CD4-positive, alpha-beta T cell treated with Interleukin-12 subunit alpha and Interleukin-12 subunit beta, for 1 hour (primary cell): Measurements from ENCODE around the gene THUMPD1.
"Not testable (repeated sequence)": the region's sequence is repeated elsewhere in the genome, so short reads cannot be mapped to it uniquely, and the experiment has no call there.

Source experiments
- DNase-seq: peaks from one replicate; pipeline ENCODE4 v3.0.0-alpha.2; 2020

THUMPD1 gene

GRCh38 chr16:20747030-20747816 is 5.6 kb upstream of the THUMPD1 start:
- DNase-seq: no peak

- no peak for DNase-seq
These were observed 4.8 kb upstream of the THUMPD1 start for GRCh38 chr16:20746461-20746860.

- no peak for DNase-seq
These were observed 3.4 kb upstream of the THUMPD1 start for GRCh38 chr16:20744922-20745440.

DNA sequence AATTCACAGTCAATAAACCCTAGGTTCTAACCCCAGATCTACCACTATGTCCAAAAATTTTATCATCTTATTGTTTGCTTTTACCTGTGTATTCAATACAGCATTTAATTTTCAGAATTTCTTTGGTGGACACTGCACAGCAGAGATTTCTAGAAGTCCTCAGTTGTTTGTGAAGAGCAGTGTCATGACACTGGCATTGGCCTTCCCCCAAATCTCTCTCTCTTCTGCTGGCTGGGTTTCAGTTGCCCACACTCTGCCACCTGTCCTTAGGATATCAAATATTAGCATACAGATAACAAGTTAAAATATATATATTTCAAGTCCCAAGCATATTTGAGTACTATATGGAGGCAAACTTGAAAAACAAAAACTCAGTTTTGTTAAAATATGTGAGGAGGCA is 2.0 kb upstream of the THUMPD1 start:
- DNase-seq: no peak

GRCh38 chr16:20740901-20741521 is 607 bp downstream of the THUMPD1 start:
- peak; percentile 93 for DNase-seq

DNA sequence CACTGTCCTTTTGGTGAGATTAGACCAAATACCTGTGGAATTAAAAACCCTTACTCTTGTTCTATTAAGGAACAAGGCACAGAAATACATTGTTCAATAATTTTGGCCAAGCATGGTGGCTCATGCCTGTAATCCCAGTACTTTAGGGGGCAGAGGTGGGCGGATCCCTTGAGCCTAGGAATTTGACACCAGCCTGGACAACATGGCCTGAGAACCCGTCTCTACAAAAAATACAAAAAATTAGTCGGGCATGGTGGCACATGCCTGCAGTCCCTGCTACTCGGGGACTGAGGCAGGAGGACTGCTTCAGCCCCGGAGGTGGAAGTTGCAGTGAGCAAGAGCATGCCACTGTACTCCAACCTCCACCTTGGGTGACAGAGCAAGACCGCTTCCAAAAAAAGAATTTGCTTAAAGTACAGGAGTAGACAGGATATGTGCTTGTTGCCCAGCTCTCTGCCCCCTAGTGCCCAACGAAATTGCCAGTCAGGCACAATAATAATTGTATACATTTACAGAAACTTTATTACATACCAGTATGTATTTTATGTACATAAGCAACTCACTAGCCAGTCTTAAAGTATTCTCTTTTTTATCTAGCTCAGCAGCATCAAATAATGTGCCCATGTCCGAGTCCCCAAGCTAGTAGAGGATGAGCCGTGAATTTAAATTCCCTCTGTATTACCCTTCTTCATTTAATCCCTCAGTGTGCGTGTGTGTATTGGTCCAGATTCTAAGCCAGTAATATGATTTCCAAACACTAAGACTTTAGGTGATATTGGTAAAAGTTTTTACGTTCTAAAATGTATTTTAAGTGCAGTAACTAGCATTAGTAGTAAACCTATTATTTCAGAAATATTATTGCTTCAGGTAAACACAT is 1.4 kb downstream of the THUMPD1 start:
- DNase-seq: peak; percentile 39

DNA sequence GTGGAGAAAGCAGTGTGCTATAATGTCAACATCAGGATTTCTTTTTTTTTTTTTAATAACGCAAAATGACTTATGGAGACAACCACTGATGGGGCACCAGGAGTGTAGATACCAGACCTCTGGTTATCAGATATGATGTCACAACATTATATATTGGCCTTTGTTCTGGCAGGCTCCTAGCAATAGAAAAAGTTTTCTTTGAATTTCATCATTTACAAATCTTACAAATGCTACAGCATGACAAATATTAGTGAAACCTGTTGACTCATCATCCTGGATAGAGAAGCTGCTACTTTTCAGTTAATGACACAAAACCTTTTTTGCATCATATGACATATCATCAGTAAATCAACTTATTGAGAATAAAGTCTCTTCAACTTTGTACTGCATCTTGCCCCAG is 6.1 kb downstream of the THUMPD1 start:
- DNase-seq: no peak

- no peak for DNase-seq
These were observed 6.8 kb downstream of the THUMPD1 start for GRCh38 chr16:20734782-20735181.

GRCh38 chr16:20734056-20734455 is 7.6 kb downstream of the THUMPD1 start:
- no peak for DNase-seq

- DNase-seq: no peak
These were observed 12.5 kb downstream of the THUMPD1 start for GRCh38 chr16:20729141-20729540.

DNA sequence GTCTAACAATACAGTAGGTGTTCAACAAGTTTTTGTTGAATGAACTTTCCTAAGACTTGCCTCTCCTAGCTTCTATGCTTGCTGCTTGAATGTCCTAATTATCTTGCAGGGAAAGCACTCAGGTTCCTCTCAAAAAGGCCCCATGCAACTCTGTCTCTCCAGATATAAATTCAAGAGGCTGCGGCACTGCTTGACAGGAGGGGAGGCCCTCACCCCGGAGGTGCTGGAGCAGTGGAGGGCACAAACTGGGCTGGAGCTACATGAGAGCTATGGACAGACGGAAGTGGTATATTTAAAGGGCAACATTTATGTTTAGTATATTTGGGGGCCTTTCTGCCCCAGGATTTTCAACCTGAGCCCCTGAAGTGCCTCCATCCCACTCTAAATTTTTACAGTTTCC is 14.4 kb downstream of the THUMPD1 start:
- DNase-seq: no peak

GRCh38 chr16:20726661-20727060 is 15.0 kb downstream of the THUMPD1 start:
- DNase-seq: no peak

- DNase-seq: no peak
These were observed 21.4 kb downstream of the THUMPD1 start for GRCh38 chr16:20720251-20720650.

GRCh38 chr16:20717718-20718117 is 23.9 kb downstream of the THUMPD1 start:
- DNase-seq: not testable (repeated sequence)

DNA sequence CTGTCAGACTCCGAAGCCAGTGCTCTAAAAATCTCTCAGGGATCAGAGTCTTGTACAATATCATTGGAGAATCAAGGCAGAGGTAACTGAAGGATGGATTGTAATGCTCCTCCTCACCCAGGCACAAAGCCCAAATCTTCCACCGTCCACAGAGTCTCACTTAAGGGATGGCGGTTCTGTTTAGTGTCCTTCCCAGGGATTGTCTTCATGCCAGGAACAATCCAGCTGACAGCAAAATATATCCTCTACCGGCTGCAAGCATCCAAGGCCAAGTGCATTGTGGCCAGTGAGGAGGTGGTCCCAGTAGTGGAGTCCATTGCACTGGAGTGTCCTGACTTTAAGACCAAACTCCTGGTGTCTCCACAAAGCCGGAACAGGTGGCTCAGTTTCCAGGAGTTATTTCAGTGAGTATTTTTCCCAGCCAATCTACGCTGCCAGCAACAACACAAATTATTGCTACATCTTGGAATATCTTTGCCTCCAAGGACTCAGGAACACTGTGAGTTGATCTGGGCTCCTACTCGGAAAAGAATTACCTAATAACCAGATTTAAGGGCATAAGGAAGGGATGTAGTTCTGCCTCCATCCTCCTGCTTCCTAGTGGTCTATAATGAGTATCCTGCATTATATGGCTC is 30.2 kb downstream of the THUMPD1 start:
- DNase-seq: no peak

DNA sequence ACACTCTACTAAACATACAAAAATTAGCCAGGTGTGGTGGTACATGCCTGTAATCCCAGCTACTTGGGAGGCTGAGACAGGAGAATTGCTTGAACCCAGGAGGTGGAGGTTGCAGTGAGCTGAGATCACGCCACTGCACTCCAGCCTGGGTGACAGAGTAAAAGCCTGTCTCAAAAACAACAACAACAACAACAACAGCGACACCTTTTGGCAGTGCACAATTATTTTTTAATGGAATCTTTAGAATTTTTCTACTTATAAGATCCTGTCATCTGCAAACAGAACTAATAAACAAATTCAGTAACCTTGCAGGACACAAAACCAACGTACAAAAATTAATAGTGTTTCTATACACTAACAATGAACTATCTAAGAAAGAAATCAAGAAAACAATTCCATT is 33.5 kb downstream of the THUMPD1 start:
- peak; percentile 13 for DNase-seq

GRCh38 chr16:20707461-20707860 is 34.2 kb downstream of the THUMPD1 start:
- DNase-seq: no peak

DNA sequence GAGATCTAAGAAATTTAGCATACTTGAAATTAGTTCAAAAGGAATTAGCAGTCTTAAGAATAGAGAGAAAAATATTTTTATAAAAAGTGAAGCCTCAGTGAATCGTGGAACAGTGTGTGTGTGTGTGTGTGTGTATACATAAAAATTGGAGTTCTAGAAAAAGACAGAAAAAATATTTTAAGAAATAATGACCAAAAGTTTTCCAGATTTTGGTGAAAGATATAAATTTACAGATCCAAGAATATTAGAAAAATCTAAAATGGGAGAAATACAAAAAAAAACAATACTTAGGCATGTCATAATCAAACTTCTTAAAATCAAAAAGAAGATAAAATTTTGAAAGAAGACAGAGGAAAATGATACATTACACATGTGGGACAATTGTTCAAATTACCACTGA is 35.6 kb downstream of the THUMPD1 start:
- DNase-seq: not testable (repeated sequence)

DNA sequence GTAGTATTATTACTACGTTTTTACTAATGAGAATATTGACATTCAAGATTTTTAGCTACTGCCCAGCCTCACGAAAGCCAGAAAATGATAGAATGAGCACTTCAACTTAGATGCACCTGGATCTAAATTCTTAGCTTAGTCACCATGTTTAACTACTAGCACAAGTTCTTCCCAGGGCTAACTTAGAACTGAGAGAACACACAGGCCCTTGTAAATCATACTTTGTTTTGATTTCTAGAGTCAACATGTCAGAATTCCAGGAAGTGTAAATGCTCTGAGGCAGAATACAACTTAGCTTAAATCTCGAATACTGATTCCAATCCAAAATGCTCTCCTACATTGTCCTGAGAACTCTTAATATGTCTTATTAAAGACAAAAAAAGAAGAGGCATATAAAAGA is 37.3 kb downstream of the THUMPD1 start:
- DNase-seq: no peak

- DNase-seq: not testable (repeated sequence)
These were observed 39.9 kb downstream of the THUMPD1 start for GRCh38 chr16:20701692-20702091.

- DNase-seq: no peak
These were observed 45.0 kb downstream of the THUMPD1 start for GRCh38 chr16:20696618-20697017.

DNA sequence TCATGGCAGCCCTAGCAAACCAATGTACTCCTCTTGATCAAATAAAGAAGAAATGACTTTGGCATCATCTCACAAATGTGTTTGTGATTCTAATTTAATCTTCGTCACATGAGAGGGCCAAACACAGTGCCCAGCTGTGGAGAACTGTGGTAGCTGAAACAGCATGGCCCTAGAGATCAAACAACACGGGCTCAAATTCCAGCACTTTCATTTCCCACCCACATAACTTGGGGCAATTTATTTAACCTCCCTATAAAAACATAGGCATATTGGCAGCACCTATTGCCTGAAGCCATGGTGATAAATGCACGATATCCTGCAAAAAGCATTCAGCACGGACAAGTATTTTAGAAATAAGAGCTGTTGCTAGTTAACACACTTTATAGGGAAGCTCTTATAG is 46.6 kb downstream of the THUMPD1 start:
- no peak for DNase-seq

GRCh38 chr16:20694096-20694495 is 47.5 kb downstream of the THUMPD1 start:
- DNase-seq: not testable (repeated sequence)
